ENCODE measurements around the gene CARMIL1.

The CARMIL1 gene

GRCh38 chr6:25336996-25337395 is 57.8 kb downstream of the CARMIL1 start:
- no peak for DNase-seq (ENCODE audit: low read depth)

DNA sequence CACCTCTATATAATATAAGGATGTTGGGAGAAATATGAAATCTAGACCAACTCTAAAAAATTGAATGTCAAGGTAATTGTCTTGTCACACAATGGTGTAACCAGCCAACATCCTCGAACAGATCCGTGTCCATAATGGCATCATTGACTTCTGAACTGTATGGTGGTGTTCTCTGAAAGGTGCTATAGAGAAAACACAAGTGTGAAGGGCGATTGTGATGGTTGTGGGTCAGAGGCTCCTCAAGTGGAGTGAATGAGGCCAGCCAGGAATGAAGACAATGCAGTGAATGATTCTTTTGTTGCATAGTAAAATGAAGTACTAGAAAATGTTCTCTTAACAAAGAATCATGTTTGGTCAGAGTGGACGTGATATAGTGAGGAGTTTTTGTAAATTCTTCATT is 58.3 kb downstream of the CARMIL1 start:
- no peak for DNase-seq (ENCODE audit: low read depth)

GRCh38 chr6:25340431-25341202 is 61.4 kb downstream of the CARMIL1 start:
- DNase-seq (ENCODE audit: low read depth): no peak

DNA sequence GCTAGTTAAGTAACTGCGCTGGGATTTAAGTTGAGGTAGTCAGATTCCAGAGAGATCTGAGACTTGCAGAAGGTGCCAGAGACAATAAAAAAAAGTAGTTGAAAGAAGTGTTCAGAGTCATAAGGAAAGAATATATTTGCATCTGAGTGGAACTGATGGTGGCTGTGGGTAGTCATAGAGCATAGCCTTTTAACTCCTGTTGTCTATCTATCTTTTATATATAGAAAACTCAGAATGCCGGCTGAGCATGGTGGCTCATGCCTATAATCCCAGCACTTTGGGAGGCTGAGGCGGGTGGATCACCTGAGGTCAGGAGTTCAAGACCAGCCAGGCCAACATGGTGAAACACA is 62.0 kb downstream of the CARMIL1 start:
- DNase-seq (ENCODE audit: low read depth): no peak

DNA sequence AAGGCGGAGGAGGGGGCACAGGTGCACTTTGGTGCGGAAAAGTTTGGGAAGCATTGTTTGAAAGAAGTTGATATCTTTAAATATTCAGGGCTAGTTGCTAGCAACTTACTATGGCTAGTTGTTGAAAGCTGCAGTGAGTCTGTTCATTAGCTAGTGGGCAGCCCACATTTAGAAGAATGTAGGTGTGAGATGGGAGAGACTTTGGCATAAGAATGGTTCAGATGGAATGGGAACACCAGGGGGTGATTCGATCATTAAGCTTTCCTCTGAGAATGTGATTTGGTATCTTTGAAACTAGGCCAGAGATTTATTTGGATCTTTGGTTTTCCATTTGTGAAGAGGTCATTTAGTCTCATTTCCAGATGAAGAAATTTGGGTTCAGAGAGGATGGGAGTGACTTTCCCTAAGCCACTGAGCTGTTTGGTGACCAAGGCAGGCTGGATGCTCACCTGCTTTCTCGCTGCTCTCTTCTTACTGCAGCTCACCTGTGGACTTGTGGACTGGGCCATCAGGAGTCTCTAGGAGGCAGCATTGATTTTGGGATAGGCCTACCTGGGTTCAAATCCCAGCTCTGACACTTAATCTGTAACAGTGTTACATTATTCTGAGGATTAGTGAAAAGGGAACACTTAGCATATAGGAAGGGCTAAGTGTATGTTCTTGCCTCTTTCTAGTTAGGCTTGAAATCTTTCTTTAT is 62.9 kb downstream of the CARMIL1 start:
- DNase-seq (ENCODE audit: low read depth): no peak

GRCh38 chr6:25342802-25343201 is 63.6 kb downstream of the CARMIL1 start:
- DNase-seq (ENCODE audit: low read depth): no peak

- no peak for DNase-seq (ENCODE audit: low read depth)
Measured at GRCh38 chr6:25343984-25344383, 64.8 kb downstream of the CARMIL1 start.

DNA sequence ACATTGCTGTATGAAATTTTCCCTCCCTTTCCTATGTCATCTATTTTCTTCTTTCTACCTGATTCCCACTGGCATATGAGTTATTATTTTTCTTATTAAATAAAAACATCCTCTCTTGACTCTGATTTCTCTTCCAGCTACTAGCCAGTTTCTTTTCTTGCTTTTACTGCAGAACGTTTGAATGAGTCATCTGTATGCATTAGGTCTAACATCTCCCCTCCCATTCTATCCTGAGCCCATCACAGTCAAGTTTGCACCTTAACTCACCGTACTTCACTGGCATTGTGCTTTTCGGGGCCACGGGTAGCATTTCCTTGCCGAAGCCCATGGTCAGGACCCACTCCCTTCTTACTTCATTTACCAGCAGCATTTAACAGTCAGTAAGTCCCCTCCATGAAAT is 65.7 kb downstream of the CARMIL1 start:
- no peak for DNase-seq (ENCODE audit: low read depth)

DNA sequence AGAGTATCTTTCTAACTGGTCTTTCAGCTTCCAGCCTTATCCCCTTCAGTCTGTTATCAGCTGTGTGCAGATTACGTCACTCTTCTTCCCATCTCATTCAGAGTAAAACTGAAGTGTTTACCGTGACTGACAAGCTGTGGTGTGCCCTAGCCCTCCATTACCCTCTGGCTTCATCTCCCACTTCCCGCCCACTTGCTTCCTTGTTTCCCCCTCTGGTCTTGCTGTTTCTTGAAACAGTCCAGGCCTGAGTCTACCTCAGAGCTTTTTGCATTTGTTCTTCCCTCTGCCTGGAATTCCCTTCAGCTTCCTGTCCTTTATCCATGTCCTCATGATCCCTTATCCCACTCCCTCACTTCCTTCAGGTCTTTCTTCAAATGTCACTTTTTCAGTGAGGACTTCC is 66.9 kb downstream of the CARMIL1 start:
- DNase-seq (ENCODE audit: low read depth): no peak

DNA sequence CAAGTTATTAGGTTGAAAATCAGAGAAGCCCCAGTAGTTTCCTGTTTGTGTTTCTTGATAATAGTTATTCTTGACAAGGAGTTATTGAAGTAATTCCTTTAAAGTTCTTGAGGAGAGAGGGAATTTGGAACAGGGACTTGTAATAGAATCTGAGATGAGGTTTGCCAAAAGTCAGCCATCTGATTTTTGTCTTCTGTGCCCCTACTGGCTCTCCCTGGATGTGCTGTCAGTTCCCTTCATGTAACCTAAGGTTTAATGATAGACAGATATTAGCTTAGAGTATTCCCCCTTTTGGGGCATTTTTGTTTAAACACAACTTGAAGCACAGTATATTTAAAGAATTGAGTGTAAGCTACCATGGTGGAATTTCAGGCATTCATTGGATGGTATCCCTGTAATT is 71.4 kb downstream of the CARMIL1 start:
- DNase-seq (ENCODE audit: low read depth): no peak

GRCh38 chr6:25351485-25351884 is 72.3 kb downstream of the CARMIL1 start:
- no peak for DNase-seq (ENCODE audit: low read depth)

DNA sequence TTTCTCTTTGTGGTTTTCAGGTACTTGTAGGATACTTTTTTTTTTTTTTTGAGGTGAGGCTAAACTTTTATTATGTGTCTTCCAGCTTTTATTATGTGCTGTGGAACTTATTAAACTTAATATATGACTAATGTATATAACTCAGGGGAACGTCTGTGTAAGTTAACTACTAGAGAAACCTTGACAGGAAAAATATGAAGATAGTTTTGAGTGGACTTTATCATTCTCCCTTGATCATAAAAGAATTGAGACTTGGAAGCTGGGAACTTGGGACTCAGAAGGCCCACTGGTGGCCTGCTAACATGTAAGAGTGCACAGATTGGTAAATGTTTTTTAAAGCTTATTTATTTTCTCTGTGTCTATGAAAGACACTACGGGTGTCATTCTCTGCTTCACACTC is 73.1 kb downstream of the CARMIL1 start:
- DNase-seq (ENCODE audit: low read depth): no peak

DNA sequence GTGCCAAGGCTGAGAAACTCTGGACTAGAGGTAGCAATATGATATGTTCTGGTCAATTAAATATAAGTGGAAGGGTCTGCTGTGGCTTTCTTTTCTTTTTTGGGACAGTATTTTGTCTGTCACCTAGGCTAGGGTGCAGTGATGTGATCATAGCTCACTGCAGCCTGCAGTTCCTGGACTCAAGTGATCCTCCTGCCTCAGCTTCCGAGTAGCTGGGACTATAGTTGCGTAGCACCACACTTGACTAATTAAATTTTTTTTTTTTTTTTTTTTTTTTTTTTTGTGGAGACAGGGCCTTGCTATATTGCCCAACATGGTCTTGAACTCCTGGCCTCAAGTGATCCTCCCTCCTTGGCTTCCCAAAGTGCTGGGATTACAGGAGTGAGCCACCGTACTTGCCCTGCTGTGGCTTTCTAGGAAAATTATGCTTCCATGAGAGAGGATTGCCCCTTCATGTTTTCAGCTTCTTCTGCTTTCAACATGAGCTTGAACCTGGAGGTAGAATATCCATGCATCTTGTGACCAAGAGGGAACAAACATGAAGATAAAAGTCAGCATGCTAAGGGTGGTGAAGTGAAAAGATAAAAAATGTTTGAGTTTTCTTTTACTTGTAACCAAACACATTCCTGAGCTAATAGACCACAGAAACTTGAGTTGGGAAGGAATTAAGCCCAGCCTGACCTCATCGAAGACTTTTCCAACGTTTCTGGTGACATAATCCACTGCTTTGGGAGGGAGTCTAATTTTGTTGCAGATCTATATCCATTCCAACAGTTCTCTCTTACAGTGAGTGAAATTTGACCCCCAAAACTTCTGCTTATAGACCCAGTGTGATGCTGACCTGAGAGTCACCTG is 75.1 kb downstream of the CARMIL1 start:
- no peak for DNase-seq (ENCODE audit: low read depth)

DNA sequence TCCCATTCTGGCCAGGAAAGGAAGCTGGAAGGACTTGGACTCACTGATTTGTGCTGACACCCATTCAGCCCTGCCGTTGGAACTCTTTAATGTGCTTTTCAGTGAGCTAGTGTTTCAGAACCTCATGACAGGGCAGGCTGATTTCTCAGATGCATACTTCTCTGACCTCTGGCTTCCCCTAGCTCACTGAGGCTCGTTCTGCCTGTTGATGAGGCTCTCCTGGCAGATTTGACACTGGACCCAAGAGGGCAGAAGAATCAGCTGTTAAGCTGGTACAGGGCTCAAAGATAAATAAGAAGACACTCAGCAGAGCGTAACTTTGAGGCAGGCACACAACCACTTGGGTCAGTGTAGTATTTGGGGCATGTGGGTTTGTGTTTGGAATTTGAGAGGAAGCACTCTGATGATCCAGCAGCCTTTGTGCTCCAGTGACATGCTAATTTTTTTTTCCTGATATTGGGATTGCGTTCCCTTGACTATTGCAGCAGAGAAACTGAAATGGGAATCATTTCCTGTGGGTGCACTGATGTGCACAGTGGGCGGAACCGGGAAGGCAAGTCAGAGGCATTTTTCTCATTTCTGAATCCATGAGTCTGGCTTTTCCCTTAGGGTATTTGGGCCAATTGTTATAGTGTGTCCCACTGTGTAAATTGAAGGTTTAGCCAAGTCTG is 80.2 kb downstream of the CARMIL1 start:
- DNase-seq (ENCODE audit: low read depth): peak; percentile 67

DNA sequence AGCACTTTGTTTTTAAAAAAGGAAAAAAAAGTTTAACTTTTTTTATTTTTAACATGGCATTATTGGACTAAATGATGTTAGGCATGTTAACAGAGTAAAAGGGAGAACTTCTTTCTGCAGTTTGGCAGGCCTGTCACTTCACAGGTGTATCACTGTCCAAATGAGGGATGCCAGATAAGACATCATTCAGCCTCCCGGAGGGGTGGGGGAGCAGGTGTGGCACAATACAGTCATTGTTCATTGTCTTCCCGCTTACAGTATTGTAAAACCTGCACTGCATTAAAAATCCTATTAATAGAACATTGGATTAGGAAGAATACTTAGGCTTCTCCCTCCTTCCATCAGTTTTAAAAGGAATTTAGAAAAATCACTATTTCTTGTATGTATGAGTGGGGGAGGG is 80.7 kb downstream of the CARMIL1 start:
- no peak for DNase-seq (ENCODE audit: low read depth)

GRCh38 chr6:25360621-25361020 is 81.4 kb downstream of the CARMIL1 start:
- DNase-seq (ENCODE audit: low read depth): peak; percentile 10

DNA sequence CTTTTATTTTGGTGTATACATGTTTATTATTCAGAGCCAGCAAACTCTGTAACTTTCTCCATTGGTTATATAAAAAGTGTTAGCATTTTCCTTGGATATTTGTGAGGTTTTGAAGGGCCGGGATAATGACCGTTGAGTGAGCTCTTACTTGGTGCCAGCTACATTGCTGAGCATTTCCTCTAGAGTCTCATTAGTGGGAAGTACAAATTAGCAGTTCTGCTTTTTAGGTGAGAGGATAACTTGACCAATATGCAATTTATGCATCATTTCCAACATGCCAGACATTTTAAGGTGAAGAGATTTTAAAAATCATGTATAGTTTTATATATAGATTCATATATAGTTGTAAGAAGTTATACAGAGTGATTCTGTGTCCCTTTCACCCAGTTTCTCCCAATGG is 84.3 kb downstream of the CARMIL1 start:
- DNase-seq (ENCODE audit: low read depth): no peak

GRCh38 chr6:25365154-25365553 is 86.0 kb downstream of the CARMIL1 start:
- no peak for DNase-seq (ENCODE audit: low read depth)

- DNase-seq (ENCODE audit: low read depth): no peak
Measured at GRCh38 chr6:25366903-25367545, 87.8 kb downstream of the CARMIL1 start.

DNA sequence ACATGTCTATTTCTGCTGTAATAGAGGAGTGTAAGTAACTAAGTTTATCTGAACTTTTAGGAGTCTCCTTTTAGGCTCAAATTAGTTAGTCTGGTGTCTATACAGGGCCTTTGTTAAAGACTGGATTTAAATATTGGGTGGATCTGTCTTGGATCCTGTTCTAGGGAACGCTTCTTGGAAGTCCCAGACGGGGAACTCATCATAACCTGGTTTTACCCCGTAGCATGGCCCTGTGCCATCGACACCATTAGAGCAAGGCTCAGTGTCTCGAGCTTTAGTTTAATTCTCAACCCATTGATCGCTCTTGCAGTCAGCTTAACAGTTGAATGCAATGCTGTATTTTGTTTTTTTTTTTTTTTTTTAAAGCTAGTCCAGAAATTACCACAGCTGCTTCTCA is 89.9 kb downstream of the CARMIL1 start:
- no peak for DNase-seq (ENCODE audit: low read depth)

GRCh38 chr6:25369433-25370177 is 90.4 kb downstream of the CARMIL1 start:
- no peak for DNase-seq (ENCODE audit: low read depth)

Measured in ELR (cell line).